ENCODE measurements around the gene STON2.
"Not testable (repeated sequence)": the region's sequence is repeated elsewhere in the genome, so short reads cannot be mapped to it uniquely, and the experiment has no call there.

Gene STON2

GRCh38 chr14:81246461-81247270 is 153.5 kb downstream of the STON2 start:
- Histone ChIP-seq H3K9me3 (ENCODE audit: control insufficient read depth, insufficient read depth, low read length) (no peaks in the 10 kb centered on the region), H3K4me1 (ENCODE audit: control insufficient read depth, insufficient read depth, low read length) (no peaks in the 10 kb centered on the region), H3K9ac (ENCODE audit: low read depth, low read length) (no peak overlapping the region), H3K36me3 (ENCODE audit: control insufficient read depth, insufficient read depth, low read length) (no peaks in the 10 kb centered on the region), H3K27me3 (ENCODE audit: control insufficient read depth, insufficient read depth, low read length) (no peaks in the 10 kb centered on the region), H3K4me3 (ENCODE audit: low read depth, low read length) (no peak overlapping the region)

DNA sequence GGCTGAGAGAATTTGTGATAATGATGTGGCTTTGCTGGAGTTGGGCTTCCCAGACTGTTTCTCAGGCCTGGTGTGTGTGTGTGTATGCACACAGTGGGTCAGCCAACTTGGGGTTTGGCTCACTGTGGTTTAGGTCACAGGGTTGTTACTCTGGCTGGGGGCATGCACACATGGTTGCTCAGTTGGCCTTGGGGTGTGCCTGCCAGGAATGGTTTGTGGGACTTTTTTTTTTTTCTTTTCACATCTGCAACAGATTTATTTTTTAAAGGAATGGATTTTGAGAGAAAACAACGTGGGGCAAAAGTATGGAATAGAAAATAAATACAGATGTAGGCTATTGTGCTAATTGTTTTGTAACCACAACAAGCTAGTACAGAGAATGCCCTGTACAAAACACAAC is 154.4 kb downstream of the STON2 start:
- no peak overlapping the region for H3K9ac ChIP-seq (ENCODE audit: low read depth, low read length)
- H3K4me3 ChIP-seq (ENCODE audit: low read depth, low read length): no peak overlapping the region
- H3K36me3 ChIP-seq (ENCODE audit: control insufficient read depth, insufficient read depth, low read length): no peaks in the 10 kb centered on the region
- H3K9me3 ChIP-seq (ENCODE audit: control insufficient read depth, insufficient read depth, low read length): no peaks in the 10 kb centered on the region
- no peaks in the 10 kb centered on the region for H3K27me3 ChIP-seq (ENCODE audit: control insufficient read depth, insufficient read depth, low read length)
- no peaks in the 10 kb centered on the region for H3K4me1 ChIP-seq (ENCODE audit: control insufficient read depth, insufficient read depth, low read length)

DNA sequence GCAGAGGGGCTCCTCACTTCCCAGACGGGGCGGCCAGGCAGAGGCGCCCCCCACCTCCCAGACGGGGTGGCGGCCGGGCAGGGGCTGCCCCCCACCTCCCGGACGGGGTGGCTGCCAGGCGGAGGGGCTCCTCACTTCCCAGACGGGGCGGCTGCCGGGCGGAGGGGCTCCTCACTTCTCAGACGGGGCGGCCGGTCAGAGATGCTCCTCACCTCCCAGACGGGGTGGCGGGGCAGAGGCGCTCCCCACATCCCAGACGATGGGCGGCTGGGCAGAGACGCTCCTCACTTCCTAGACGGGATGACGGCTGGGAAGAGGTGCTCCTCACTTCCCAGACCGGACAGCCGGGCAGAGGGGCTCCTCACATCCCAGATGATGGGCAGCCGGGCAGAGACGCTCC is 155.7 kb downstream of the STON2 start:
- H3K9ac ChIP-seq (ENCODE audit: low read depth, low read length); H3K36me3 ChIP-seq (ENCODE audit: control insufficient read depth, insufficient read depth, low read length); H3K9me3 ChIP-seq (ENCODE audit: control insufficient read depth, insufficient read depth, low read length); H3K4me1 ChIP-seq (ENCODE audit: control insufficient read depth, insufficient read depth, low read length); H3K4me3 ChIP-seq (ENCODE audit: low read depth, low read length); H3K27me3 ChIP-seq (ENCODE audit: control insufficient read depth, insufficient read depth, low read length): not testable (repeated sequence)

- H3K9me3 ChIP-seq (ENCODE audit: control insufficient read depth, insufficient read depth, low read length): no peaks in the 10 kb centered on the region
- no peaks in the 10 kb centered on the region for H3K36me3 ChIP-seq (ENCODE audit: control insufficient read depth, insufficient read depth, low read length)
- no peak overlapping the region for H3K9ac ChIP-seq (ENCODE audit: low read depth, low read length)
- no peaks in the 10 kb centered on the region for H3K4me1 ChIP-seq (ENCODE audit: control insufficient read depth, insufficient read depth, low read length)
- H3K27me3 ChIP-seq (ENCODE audit: control insufficient read depth, insufficient read depth, low read length): no peaks in the 10 kb centered on the region
- H3K4me3 ChIP-seq (ENCODE audit: low read depth, low read length): no peak overlapping the region
Measured at GRCh38 chr14:81243499-81243898, 156.6 kb downstream of the STON2 start.

DNA sequence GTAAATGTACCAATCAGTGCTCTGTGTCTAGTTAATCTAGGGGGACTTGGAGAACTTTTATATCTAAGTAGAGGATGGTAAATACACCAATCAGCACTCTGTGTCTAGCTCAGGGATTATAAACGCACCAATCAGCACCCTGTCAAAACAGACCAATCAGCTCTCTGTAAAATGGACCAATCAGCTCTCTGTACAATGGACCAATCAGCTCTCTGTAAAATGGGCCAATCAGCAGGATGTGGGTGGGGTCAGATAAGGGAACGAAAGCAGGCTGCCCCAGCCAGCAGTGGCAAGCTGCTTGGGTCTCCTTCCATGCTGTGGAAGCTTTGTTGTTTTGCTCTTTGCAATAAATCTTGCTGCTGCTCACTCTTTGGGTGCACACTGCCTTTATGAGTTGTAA is 163.3 kb downstream of the STON2 start:
- not testable (repeated sequence) for H3K4me3 ChIP-seq (ENCODE audit: low read depth, low read length); H3K36me3 ChIP-seq (ENCODE audit: control insufficient read depth, insufficient read depth, low read length)

GRCh38 chr14:81236138-81236537 is 164.0 kb downstream of the STON2 start:
- H3K9ac ChIP-seq (ENCODE audit: low read depth, low read length): no peak overlapping the region
- no peaks in the 10 kb centered on the region for H3K9me3 ChIP-seq (ENCODE audit: control insufficient read depth, insufficient read depth, low read length)
- H3K36me3 ChIP-seq (ENCODE audit: control insufficient read depth, insufficient read depth, low read length): no peaks in the 10 kb centered on the region
- no peak overlapping the region for H3K4me3 ChIP-seq (ENCODE audit: low read depth, low read length)
- H3K4me1 ChIP-seq (ENCODE audit: control insufficient read depth, insufficient read depth, low read length): no peaks in the 10 kb centered on the region
- no peaks in the 10 kb centered on the region for H3K27me3 ChIP-seq (ENCODE audit: control insufficient read depth, insufficient read depth, low read length)

More for the DNA sequence above, 163.3 kb downstream of the STON2 start:
- not testable (repeated sequence) for H3K27me3 ChIP-seq (ENCODE audit: control insufficient read depth, insufficient read depth, low read length); H3K4me1 ChIP-seq (ENCODE audit: control insufficient read depth, insufficient read depth, low read length); H3K9ac ChIP-seq (ENCODE audit: low read depth, low read length); H3K9me3 ChIP-seq (ENCODE audit: control insufficient read depth, insufficient read depth, low read length)

GRCh38 chr14:81235096-81235495 is 165.0 kb downstream of the STON2 start:
- Histone ChIP-seq H3K4me3 (ENCODE audit: low read depth, low read length) (no peak overlapping the region), H3K27me3 (ENCODE audit: control insufficient read depth, insufficient read depth, low read length) (no peaks in the 10 kb centered on the region), H3K9ac (ENCODE audit: low read depth, low read length) (no peak overlapping the region), H3K4me1 (ENCODE audit: control insufficient read depth, insufficient read depth, low read length) (no peaks in the 10 kb centered on the region), H3K36me3 (ENCODE audit: control insufficient read depth, insufficient read depth, low read length) (no peaks in the 10 kb centered on the region), H3K9me3 (ENCODE audit: control insufficient read depth, insufficient read depth, low read length) (no peaks in the 10 kb centered on the region)

DNA sequence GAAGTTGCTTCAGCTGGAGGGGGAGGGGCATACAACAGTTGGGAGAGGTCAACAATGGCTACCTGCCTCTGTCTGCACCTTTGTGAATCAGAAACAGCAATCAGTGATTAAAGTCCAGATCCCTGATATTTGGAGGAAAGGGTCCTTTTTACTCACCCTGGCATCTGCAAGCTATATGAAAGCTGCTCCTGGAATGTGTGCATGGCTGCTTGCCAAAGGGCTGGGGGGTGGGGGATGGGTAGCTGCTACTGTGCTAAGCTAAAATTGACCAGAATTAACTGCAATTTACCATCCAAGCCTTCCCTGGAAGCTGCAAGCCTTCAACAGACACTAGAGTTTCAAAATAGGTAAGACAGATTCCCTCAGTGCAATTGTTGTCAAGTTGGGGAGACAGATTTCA is 165.8 kb downstream of the STON2 start:
- H3K36me3 ChIP-seq (ENCODE audit: control insufficient read depth, insufficient read depth, low read length): no peaks in the 10 kb centered on the region
- H3K9me3 ChIP-seq (ENCODE audit: control insufficient read depth, insufficient read depth, low read length): no peaks in the 10 kb centered on the region
- H3K9ac ChIP-seq (ENCODE audit: low read depth, low read length): no peak overlapping the region
- H3K4me1 ChIP-seq (ENCODE audit: control insufficient read depth, insufficient read depth, low read length): no peaks in the 10 kb centered on the region
- no peak overlapping the region for H3K4me3 ChIP-seq (ENCODE audit: low read depth, low read length)
- H3K27me3 ChIP-seq (ENCODE audit: control insufficient read depth, insufficient read depth, low read length): no peaks in the 10 kb centered on the region

GRCh38 chr14:81233615-81234014 is 166.5 kb downstream of the STON2 start:
- Histone ChIP-seq H3K4me1 (ENCODE audit: control insufficient read depth, insufficient read depth, low read length) (no peaks in the 10 kb centered on the region), H3K9ac (ENCODE audit: low read depth, low read length) (no peak overlapping the region), H3K27me3 (ENCODE audit: control insufficient read depth, insufficient read depth, low read length) (no peaks in the 10 kb centered on the region), H3K4me3 (ENCODE audit: low read depth, low read length) (no peak overlapping the region), H3K36me3 (ENCODE audit: control insufficient read depth, insufficient read depth, low read length) (no peaks in the 10 kb centered on the region), H3K9me3 (ENCODE audit: control insufficient read depth, insufficient read depth, low read length) (no peaks in the 10 kb centered on the region)

DNA sequence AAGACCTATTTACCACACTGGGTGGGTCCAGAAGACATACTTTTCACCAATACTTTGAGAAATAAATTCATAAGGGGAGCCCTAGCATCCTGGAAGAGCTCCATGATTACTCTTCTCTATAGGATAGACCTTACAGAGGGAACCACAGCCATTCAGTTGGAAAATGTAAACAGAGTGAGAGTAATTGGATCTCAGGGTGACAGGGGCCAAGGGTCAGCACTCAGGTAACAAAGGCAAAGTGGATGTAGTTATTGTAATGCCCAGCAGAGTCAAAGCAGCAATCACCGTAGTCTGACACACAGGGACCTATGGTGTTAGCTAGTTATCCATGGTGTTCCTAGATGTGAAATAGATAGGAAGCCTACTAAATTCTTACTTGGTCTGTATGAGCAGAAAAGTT is 168.6 kb downstream of the STON2 start:
- Histone ChIP-seq H3K4me3 (ENCODE audit: low read depth, low read length) (no peak overlapping the region), H3K27me3 (ENCODE audit: control insufficient read depth, insufficient read depth, low read length) (no peaks in the 10 kb centered on the region), H3K9ac (ENCODE audit: low read depth, low read length) (no peak overlapping the region), H3K36me3 (ENCODE audit: control insufficient read depth, insufficient read depth, low read length) (no peaks in the 10 kb centered on the region), H3K9me3 (ENCODE audit: control insufficient read depth, insufficient read depth, low read length) (no peaks in the 10 kb centered on the region), H3K4me1 (ENCODE audit: control insufficient read depth, insufficient read depth, low read length) (no peaks in the 10 kb centered on the region)

- Histone ChIP-seq H3K9me3 (ENCODE audit: control insufficient read depth, insufficient read depth, low read length) (no peaks in the 10 kb centered on the region), H3K9ac (ENCODE audit: low read depth, low read length) (no peak overlapping the region), H3K4me3 (ENCODE audit: low read depth, low read length) (no peak overlapping the region), H3K27me3 (ENCODE audit: control insufficient read depth, insufficient read depth, low read length) (no peaks in the 10 kb centered on the region), H3K36me3 (ENCODE audit: control insufficient read depth, insufficient read depth, low read length) (no peaks in the 10 kb centered on the region), H3K4me1 (ENCODE audit: control insufficient read depth, insufficient read depth, low read length) (peaks cover 6% of the 10 kb centered on the region)
Measured at GRCh38 chr14:81224222-81224621, 175.9 kb downstream of the STON2 start.

GRCh38 chr14:81223788-81224187 is 176.3 kb downstream of the STON2 start:
- not testable (repeated sequence) for H3K9ac ChIP-seq (ENCODE audit: low read depth, low read length); H3K27me3 ChIP-seq (ENCODE audit: control insufficient read depth, insufficient read depth, low read length); H3K4me3 ChIP-seq (ENCODE audit: low read depth, low read length); H3K4me1 ChIP-seq (ENCODE audit: control insufficient read depth, insufficient read depth, low read length); H3K9me3 ChIP-seq (ENCODE audit: control insufficient read depth, insufficient read depth, low read length); H3K36me3 ChIP-seq (ENCODE audit: control insufficient read depth, insufficient read depth, low read length)

Measured in iPS-15b (cell line).